ENCODE measurements around the gene TSKS.

- TF ChIP-seq CTCF (IDR thresholded peaks at IDR 0.05) (no peak), EP300 (IDR thresholded peaks at IDR 0.05) (no peak), POLR2A (IDR thresholded peaks at IDR 0.05) (no peak), POLR2AphosphoS5 (IDR thresholded peaks at IDR 0.05) (no peak)
Measured at GRCh38 chr19:49786376-49786820, 23.3 kb upstream of the TSKS start.
